ENCODE data around the gene ZC3H13. TPM values are rescaled to one million over a fixed set of nuclear protein-coding genes. Genes with fewer than 3 reads are reported as not detected.
"Not testable (repeated sequence)": the region's sequence is repeated elsewhere in the genome, so short reads cannot be mapped to it uniquely, and the experiment has no call there.

The ZC3H13 gene
- total and polyA plus RNA-seq, 2 of the 4 experiments (the other 2 are of a cell fraction), result 7.7 to 10.8 TPM

GRCh38 chr13:45989607-45990006 is 62.9 kb downstream of the ZC3H13 start:
- H2BK120ac ChIP-seq (ENCODE audit: low read depth, low read length), result no peak overlapping the region
- H2BK15ac ChIP-seq (ENCODE audit: low read depth, low read length), result no peak overlapping the region
- no peak overlapping the region for H2BK20ac ChIP-seq (ENCODE audit: low read depth, low read length)
- H3K14ac ChIP-seq (replicated peaks; ENCODE audit: low read depth, low read length), result no peak overlapping the region
- no peak overlapping the region for H3K18ac ChIP-seq (ENCODE audit: low read depth, low read length)
- ATAC-seq (ENCODE audit: low read depth) (peak; percentile 94), DNase-seq (peak; percentile 86)
- no peaks in the 10 kb centered on the region for H3K9me3 ChIP-seq (ENCODE audit: control insufficient read depth, insufficient read depth, low read length)
- peaks cover 2% of the 10 kb centered on the region; the same call in 1 of the 2 replicates for H3K4me1 ChIP-seq (ENCODE audit: control insufficient read depth, insufficient read depth, low read length)
- H2AFZ ChIP-seq (replicated peaks; ENCODE audit: low read length, poor library complexity), result no peak overlapping the region
- H3K56ac ChIP-seq (ENCODE audit: extremely low read depth, insufficient read depth, low read length), result no peak overlapping the region
- H3K4ac ChIP-seq (ENCODE audit: low read depth, low read length), result no peak overlapping the region
- H4K5ac ChIP-seq (ENCODE audit: low read depth, low read length), result no peak overlapping the region
- peaks cover 18% of the 10 kb centered on the region for H3K36me3 ChIP-seq (ENCODE audit: control insufficient read depth, insufficient read depth, low read length)
- peaks cover 3 to 6% of the 10 kb centered on the region in 2 experiments; a peak in 2 of 4 replicates for H3K79me1 ChIP-seq (ENCODE audit: low read depth in 1 of 2, low read length in 2 of 2)
- H3K27ac ChIP-seq (ENCODE audit: insufficient read depth, low read length), result peak overlapping the region; percentile 29; the same call in 1 of the 2 replicates
- in situ Hi-C loops (cut with MboI; ENCODE audit: low sequenced_read_pairs) (loop anchor here (25.0 kb wide), 1 partner anchor 627 kb away; no protein-coding TSS in a partner anchor), dilution Hi-C loops (cut with HindIII; ENCODE audit: low sequenced_read_pairs, unreplicated experiment) (no loop called here), intact Hi-C loops (cut with micrococcal nuclease) (loop anchor here (5.0 kb wide), 1 partner anchor 48 kb away; no protein-coding TSS in a partner anchor)
- peaks cover 3% of the 10 kb centered on the region; the same call in 1 of the 2 replicates for H3K9me1 ChIP-seq (ENCODE audit: insufficient read depth, low read length)
- H3K4me2 ChIP-seq (ENCODE audit: low read depth, low read length), result no peak overlapping the region
- BruUV-seq (replicated peaks), result no TSS peak
- no peak overlapping the region for H3K4me3 ChIP-seq (ENCODE audit: insufficient read depth, low read depth, low read length)
- H2BK5ac ChIP-seq (ENCODE audit: low read depth, low read length, poor library complexity, severe bottlenecking), result no peak overlapping the region
- H4K20me1 ChIP-seq (ENCODE audit: insufficient read depth, low read length), result no peaks in the 10 kb centered on the region
- H3K23ac ChIP-seq (ENCODE audit: low read depth, low read length), result no peak overlapping the region
- ChIA-PET POLR2A (ENCODE audit: unreplicated experiment) (no interaction called here), CTCF (no interaction called here)
- no peak overlapping the region for H4K8ac ChIP-seq (ENCODE audit: low read depth in 2 of 2, low read length in 2 of 2)
- H4K91ac ChIP-seq (ENCODE audit: insufficient read depth, low read depth, low read length), result no peak overlapping the region
- H2AK5ac ChIP-seq (ENCODE audit: low read depth, low read length), result no peak overlapping the region
- no peak overlapping the region for H3K9ac ChIP-seq (ENCODE audit: low read depth, low read length)
- no peaks in the 10 kb centered on the region for H3K27me3 ChIP-seq (ENCODE audit: control insufficient read depth, insufficient read depth, low read length)
- no peak overlapping the region for H2AK9ac ChIP-seq (replicated peaks; ENCODE audit: low read depth, low read length, poor library complexity)
- TF ChIP-seq CEBPB (IDR thresholded peaks at IDR 0.05; ENCODE audit: low read depth, low read length) (peak; percentile 88), FOS (IDR thresholded peaks at IDR 0.05; ENCODE audit: low read depth, low read length) (0 out of 2 replicates have a peak, but pooled peaks have one; percentile 9), SMC3 (IDR thresholded peaks at IDR 0.05; ENCODE audit: low read depth, low read length) (no peak)

DNA sequence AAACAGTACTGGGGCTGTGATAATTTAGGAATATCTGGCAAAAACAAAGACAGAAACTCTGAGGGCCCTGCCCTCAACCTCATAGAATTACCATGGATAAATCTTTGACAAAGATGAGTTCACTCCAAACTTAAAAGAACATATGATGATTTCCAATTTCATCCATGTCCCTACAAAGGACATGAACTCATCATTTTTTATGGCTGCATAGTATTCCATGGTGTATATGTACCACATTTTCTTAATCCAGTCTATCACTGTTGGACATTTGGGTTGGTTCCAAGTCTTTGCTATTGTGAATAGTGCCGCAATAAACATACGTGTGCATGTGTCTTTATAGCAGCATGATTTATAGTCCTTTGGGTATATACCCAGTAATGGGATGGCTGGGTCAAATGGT is 71.4 kb downstream of the ZC3H13 start:
- ATAC-seq (ENCODE audit: low read depth); intact Hi-C loops (cut with micrococcal nuclease); CTCF ChIA-PET: not testable (repeated sequence)

More for the DNA sequence above, 71.4 kb downstream of the ZC3H13 start:
- H4K91ac ChIP-seq (ENCODE audit: insufficient read depth, low read depth, low read length); H3K27me3 ChIP-seq (ENCODE audit: control insufficient read depth, insufficient read depth, low read length); DNase-seq; POLR2A ChIA-PET (ENCODE audit: unreplicated experiment); H2BK20ac ChIP-seq (ENCODE audit: low read depth, low read length); H3K9ac ChIP-seq (ENCODE audit: low read depth, low read length); H2BK120ac ChIP-seq (ENCODE audit: low read depth, low read length); H2BK5ac ChIP-seq (ENCODE audit: low read depth, low read length, poor library complexity, severe bottlenecking); H2AK9ac ChIP-seq (replicated peaks; ENCODE audit: low read depth, low read length, poor library complexity); H3K18ac ChIP-seq (ENCODE audit: low read depth, low read length); H4K8ac ChIP-seq (ENCODE audit: low read depth in 2 of 2, low read length in 2 of 2); H3K4me3 ChIP-seq (ENCODE audit: insufficient read depth, low read depth, low read length); dilution Hi-C loops (cut with HindIII; ENCODE audit: low sequenced_read_pairs, unreplicated experiment); H3K9me1 ChIP-seq (ENCODE audit: insufficient read depth, low read length); H3K4me1 ChIP-seq (ENCODE audit: control insufficient read depth, insufficient read depth, low read length); H3K14ac ChIP-seq (replicated peaks; ENCODE audit: low read depth, low read length); H3K27ac ChIP-seq (ENCODE audit: insufficient read depth, low read length); H4K5ac ChIP-seq (ENCODE audit: low read depth, low read length); H4K20me1 ChIP-seq (ENCODE audit: insufficient read depth, low read length); H2AK5ac ChIP-seq (ENCODE audit: low read depth, low read length); H3K9me3 ChIP-seq (ENCODE audit: control insufficient read depth, insufficient read depth, low read length); H3K4me2 ChIP-seq (ENCODE audit: low read depth, low read length); H2BK15ac ChIP-seq (ENCODE audit: low read depth, low read length); H3K36me3 ChIP-seq (ENCODE audit: control insufficient read depth, insufficient read depth, low read length); H3K56ac ChIP-seq (ENCODE audit: extremely low read depth, insufficient read depth, low read length); BruUV-seq (replicated peaks); H3K4ac ChIP-seq (ENCODE audit: low read depth, low read length); H3K23ac ChIP-seq (ENCODE audit: low read depth, low read length); H2AFZ ChIP-seq (replicated peaks; ENCODE audit: low read length, poor library complexity): not testable (repeated sequence)
- peaks cover 10 to 11% of the 10 kb centered on the region in 2 experiments; a peak in 3 of 4 replicates for H3K79me1 ChIP-seq (ENCODE audit: low read depth in 1 of 2, low read length in 2 of 2)
- in situ Hi-C loops (cut with MboI; ENCODE audit: low sequenced_read_pairs), result loop anchor here (25.0 kb wide), 1 partner anchor 619 kb away; no protein-coding TSS in a partner anchor
- no CpG with 5 or more reads among the region's 2 CpGs for WGBS, 2 experiments (ENCODE audit: extremely low coverage in 2 of 2, insufficient read length in 1 of 2)

Measured in IMR-90 (cell line).